HG02571 (cell line): ENCODE measurements around the gene PXMP4.

Experiments
- ATAC-seq: cut with Tn5 transposase; IDR thresholded peaks from one replicate; pipeline ENCODE4 v1.9.1; 2021; ENCODE audit warnings: mild to moderate bottlenecking, moderate library complexity; ENCODE audit not compliant: unreplicated experiment

Gene PXMP4

DNA sequence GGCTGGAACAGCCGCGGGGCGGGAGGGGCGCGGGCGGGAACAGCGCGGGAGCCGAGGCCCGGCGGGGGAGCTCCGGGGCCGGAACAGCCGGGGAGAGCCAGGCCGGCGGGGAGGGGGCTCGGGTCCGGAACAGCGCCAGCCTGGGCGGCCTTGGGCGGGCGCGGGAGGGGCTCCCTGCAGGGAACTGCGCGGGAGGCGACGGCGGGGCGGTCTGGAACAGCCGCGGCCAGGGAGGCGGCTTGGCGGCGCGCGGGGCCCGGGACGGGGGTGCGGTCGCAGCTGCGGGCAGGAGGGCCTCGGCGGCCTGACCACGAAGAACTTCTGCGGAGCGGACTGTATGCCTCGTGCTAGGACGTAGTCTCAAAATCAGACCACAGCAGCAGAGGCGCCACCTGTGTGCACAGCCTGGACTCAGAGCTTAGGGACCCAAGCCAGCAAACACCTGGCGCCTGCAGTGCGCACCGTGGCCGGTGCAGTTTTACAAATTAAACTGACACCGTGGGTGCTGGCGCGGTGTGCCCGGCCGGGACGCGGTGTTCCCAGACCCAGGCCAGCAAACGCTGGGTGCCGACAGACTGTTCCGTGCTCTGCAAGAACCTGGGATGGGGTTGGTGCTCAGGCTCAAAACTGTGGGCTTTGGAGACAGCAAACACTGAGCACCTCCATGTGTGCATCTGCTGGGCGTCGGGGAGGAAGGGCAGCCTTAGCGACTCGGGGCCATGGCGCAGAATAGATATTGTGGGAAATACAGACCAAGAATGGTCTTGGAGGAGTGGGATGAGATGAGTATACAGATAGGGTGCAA is 12.3 kb upstream of the PXMP4 start:
- peak; percentile 61 for ATAC-seq

DNA sequence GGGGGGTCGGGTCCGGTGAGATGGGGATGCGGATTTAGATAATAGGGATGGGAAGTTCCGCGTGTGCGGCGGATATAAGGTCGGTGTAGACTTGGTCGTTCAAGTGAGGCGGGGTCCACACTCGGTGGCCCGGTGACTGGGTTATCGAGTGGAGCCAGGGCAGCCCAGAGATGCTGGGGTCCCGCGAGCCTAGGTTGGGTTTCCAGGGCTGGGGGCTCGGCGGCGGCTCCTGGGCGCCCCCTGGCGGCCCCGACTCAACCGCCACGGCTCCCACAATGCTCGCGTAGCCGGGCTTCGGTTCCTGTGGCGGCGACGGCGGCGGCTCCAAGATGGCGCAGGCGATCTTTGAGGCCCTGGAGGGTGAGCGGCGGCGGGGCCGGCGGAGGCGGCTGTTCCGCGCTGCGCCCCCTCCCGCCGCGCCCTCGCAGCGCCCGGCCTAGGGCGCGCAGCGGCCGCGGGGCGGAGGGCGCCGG is 11.6 kb upstream of the PXMP4 start, which contains the start of gene ZNF341:
Gene ZNF341, plus strand, starts transcription at position 304 of the 473 bp plus-strand sequence. Its CDS starts 26 bp downstream, at position 330.
- ATAC-seq: peak; percentile 68

DNA sequence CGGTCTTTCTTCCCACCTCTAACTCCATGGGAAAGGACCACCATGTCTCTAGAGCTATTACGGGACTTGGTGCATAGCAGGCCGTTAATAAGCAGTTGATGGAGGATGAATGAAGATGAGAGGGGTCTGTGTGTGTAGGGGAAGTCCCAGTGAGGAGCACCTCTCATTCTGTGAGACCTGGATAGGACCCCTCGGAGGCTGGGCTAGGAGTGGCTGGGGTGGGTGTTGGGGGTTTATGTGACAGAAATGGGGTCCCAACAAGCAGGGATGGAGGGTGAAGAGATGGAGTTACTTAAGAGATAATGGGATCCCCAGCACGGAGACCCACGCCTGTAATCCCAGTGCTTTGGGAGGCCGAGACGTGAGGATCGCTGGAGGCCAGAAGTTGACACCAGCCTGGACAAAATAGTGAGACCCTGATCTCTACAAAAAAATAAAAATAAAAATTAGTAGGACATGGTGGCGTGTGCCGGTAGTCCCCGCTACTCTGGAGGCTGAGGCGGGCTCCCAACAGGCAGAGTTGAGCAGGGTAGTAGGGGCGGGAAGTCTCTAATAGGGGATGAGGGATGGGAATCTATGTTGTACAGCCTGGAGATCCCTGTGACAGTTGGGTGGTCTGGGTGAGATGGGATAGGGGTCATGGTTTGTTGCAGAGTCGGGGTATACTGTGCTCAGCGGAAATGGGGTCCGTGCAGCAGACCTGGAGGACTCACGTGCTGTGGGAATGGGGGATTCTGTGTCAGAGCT is 11.0 kb upstream of the PXMP4 start:
- ATAC-seq: no peak

DNA sequence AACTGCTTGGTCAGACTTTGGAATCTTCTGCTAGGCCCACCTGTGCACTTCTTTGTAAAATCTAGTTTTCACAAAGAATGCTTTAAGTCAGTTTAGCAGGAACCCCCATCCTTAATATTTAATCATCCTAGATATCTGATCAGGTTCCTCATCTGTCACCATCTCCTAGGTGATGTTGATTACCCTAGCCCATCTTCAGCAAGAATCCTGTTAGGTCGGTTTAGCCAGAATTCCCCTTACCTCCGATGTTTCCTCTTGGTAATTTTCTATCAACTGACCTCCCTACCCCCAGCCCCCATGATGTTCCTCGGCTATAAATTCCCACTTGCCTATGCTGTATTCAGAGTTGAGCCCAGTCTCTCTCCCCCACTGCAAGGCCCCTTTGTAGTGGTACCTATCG is 9.0 kb upstream of the PXMP4 start:
- ATAC-seq: no peak

DNA sequence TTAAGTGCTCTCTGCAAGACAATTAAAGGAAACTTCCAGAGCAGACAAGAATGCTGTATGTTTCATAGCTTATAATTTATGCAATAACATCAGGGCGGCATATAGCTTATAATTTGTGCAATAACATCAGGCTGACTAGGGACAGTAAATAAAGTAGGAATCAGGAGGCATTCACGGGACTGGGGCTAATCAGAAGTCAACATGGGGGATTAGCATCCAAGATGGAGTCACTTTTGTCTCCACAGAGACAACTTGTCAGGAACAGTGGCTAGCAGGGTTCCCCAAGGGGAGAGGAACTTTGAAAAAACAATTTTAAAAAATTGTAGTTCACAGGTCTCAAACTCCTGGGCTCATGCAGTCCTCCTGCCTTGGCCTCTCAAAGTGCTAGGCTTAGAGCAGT is 8.4 kb upstream of the PXMP4 start:
- ATAC-seq: no peak

DNA sequence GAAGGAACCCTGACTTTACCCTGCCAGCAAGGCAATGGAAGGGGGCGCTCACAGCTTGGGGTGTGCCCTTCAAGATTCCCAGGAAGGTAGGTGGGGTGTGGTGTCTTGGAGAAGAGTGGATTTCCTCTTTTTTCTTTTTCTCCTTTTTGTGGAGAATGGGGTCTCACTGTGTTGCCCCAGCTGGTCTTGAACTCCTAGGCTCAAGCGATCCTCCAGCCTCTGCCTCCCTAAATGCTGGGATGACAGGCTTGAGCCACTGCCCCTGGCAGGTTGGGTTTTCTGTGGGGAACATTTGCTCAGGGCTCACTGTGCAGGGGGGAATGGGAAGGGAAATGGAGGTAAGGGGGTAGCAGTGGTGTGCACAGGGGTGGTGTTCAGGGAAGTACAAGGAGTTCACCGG is 7.7 kb upstream of the PXMP4 start:
- ATAC-seq: no peak

DNA sequence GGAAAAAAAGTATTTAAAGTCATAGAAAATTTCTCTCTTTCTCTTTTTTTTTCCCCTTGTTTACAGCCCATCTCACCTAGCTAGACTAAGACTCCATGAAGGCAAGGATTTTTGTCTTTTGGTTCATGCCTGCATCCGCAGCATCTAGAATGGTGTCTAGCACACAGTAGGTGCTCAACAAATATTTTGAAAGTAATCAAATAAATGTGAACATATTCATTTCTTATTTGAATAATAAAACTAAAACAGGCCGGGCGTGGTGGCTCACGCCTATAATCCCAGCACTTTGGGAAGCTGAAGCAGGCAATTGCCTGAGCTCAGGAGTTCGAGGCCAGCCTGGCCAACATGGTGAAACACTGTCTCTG is 7.0 kb upstream of the PXMP4 start:
- no peak for ATAC-seq

DNA sequence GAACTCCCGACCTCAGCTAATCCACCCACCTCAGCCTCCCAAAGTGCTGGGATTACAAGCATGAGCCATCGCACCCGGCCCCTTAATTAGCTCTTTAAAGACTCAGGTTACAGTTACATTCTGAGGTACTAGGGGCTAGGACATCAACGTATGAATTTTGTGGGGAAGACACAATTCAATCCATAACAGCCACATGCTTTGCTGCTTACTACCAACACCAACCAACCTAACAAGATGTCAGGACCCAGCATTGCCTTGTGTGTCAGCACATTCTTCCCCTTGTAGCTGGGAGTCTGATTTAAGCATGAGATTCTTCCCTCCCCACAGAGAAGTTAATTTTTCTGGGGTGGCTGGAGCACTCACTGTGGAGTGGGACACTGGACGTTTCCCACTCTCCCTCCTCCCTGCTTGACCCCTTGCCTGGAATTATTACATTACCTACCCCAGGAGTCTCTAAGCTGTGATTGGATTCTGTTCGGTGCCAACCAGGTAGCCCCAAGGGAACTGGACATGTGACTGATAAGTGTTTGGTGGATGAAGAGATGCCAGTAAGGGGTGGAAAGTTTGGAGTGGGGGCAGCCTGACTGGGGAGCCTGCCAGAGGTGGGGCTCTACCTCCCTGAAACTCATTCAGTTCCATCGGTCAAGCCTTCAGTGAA is 5.6 kb upstream of the PXMP4 start:
- no peak for ATAC-seq

DNA sequence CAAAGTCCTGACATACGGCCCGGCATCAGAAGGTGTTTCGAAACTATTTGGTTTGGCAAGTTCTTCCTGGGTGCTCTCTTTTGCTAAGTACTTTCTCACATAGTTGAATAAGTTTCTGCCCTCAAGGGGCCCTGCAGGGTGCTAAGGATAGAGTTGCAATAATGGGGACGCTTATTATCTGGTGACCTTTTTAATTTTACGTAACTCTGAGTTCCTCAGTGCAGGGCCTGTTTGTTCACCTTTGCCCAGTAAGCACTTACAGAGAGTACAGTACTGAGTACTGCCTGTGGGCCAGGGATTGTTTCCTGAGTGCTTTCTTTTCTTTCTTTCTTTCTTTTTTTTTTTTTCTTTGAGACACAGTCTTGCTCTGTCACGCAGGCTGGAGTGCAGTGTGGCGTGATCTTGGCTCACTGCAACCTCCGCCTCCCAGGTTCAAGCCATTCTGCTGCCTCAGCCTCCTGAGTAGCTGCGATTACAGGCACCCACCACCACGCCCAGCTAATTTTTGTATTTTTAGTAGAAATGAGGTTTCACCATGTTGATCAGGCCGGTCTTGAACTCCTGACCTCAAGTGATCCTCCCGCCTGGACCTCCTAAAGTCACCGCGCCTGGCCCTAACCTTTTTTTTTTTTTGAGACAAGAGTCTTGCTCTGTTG is 4.5 kb upstream of the PXMP4 start:
- ATAC-seq: no peak

DNA sequence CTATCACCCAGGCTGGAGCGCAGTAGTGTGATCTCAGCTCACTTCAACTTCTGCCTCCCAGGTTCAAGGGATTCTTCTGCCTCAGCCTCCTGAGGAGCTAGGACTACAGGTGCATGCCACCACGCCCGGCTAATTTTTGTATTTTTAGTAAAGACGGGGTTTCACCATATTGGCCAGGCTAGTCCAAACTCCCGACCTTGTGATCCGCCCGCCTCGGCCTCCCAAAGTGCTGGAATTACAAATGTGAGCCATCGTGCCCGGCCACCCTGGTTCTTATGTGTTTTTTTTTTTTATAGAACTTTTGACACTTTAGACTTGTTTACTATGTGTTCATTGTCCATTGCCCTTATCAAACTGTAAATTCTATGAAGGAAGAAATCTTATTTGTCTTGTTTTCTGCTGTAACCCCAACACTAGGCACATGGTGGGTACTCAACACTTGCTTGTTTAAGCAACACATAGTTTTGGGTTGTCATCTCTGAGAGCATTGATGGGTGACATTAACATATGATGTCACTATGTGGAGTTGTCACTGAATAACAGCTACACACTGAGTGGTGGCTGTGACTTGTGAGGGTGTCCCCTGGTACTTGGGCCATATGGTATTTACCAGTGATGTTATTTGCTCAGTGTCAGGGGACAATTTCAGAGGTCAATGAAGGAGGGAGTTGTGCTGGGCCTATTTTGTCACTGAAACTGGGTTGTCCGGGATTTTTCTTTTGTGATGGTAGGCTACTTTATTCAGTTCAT is 1.5 kb upstream of the PXMP4 start:
- ATAC-seq: no peak

DNA sequence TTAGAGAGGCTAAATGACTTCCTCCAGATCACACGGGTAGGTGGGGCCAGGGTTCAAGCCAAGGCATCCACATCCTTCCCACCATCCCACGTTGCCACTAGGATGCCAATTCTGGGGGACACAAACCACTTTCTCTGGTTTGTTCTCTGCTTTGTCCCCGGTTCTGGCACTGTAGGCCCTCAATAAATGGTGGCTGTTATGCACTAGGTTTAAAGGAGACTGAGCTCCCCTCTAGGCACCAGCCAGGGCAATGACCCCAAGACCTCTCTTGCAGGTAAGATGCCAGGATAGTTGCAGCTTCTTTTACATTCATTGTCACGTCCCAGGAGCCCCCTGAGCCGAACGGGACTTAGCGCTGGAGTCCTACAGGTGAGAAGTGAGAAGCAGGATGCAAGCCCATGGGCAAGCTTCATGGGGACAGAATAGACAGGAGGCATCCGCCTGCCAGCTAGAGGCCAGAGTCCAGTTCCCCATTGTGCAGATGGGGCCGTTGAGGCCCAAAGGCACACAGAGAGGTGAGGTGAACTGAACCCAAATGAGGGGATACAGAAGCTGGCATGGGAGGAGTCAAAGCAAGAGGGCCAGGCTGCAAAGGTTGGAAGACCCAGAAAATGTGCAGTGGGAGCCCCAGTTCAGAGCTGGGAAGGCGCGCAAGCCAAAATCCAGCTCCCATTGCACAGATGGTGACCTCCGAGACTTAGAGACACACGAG is 677 bp downstream of the PXMP4 start:
- ATAC-seq: no peak

DNA sequence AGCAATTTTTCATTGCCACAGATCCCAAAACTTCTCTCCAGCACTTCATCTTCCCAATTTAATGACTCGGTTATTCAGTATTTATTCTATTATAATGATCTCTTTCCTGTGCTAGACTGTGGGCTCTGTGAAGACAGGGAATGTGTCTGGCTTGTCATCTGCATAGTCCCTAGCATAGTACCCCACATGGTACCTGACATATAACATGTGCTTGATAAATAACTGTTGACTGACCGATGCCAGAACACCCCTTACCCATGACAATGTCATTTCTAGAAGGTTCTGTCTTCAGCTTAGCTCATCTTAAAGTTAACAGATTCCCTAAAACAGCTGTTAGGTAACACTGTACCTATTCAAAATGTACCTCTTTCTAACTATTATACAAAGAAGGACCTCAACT is 3.6 kb downstream of the PXMP4 start:
- ATAC-seq: no peak

DNA sequence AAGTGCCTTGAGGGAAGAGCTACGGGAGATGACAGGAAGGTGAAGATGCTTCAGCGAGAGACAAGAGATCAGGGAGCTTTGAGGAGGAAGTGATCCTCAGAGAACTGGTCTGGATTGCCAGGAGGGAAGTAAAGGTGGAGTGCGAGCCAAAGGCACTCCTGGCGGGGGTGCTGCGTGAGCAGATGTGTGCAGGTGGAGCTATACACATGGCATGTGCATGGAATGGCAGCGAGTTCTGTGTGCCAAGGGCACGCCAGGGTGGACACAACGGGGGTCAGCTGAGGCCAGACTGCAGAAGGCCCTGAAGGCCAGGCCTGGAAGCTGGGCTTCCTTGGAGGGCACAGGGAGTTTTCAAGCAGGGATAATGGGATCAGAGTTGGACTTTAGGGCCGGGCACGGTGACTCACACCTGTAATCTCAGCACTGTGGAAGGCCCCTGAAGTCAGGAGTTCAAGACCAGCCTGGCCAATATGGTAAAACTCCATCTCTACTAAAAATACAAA is 6.2 kb downstream of the PXMP4 start:
- ATAC-seq: no peak

DNA sequence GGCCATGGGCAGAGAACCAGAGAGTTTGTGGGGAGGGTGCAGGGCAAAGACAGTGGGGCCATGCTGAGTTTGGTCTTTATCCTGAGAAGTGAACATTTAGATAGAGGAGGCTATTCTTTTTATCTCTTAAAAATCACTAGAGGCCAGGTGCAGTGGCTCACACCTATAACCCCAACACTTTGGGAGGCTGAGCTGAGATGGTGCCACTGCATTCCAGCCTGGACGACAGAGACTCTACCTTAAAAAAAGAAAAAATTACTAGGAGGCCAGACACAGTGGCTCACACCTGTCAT is 8.7 kb downstream of the PXMP4 start:
- ATAC-seq: no peak

DNA sequence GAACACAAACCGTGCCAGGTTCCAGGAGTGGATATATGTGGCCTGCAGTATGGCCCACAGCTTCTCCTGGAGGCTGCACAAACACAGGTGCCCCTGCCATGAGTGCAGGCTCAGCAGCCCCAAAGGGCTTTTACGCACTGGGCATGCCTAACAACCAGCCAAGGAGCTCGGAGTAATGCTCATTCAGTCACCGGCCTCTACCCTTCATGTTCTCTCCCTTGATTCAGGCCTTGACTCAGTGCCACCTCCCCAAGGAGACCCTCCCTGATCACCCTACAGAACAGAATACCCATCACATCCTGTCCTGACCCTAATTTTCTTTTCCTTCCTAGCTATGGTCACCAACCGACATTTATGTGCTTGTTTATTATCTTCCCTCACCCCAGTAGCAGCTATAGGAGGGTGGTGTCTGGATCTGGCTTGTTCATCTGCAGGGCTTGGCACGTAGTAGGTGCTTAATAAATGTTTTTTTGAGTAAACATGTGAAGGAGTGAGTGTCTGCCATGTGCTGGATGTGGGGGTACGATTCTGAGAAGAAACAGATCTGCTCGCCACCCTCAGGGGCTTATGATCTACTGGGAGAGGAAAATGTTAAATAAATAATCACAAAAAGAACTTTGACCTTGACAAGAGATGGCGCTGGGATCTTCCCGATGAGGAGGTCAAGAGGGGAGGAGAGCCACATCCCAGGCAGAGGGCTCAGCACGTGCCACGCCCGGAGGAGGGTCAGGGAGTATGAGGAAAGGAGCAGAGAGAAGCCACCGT is 9.2 kb downstream of the PXMP4 start:
- no peak for ATAC-seq

DNA sequence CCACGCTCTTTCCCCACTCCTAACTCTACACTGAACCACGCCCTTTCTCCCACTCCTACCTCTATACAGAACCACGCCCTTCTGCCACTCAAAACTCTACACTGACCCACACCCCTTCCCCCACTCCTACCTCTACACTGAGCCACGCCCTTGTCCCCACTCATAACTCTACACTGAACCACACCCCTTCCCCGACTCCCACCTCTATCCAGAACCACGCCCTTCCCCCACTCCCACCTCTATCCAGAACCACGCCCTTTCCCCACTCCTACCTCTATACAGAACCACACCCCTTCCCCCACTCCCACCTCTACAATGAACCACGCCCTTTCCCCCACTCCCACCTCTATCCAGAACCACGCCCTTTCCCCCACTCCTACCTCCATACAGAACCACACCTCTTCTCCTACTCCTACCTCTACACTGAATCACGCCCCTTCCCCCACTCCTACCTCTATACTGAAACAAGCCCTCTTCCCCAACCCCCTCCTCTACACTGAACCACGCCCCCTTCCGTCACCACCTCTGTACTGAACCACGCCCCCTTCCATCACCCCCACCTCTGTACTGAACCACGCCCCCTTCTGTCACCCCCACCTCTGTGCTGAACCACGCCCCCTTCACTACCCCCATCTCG is 10.1 kb downstream of the PXMP4 start:
- no peak for ATAC-seq

DNA sequence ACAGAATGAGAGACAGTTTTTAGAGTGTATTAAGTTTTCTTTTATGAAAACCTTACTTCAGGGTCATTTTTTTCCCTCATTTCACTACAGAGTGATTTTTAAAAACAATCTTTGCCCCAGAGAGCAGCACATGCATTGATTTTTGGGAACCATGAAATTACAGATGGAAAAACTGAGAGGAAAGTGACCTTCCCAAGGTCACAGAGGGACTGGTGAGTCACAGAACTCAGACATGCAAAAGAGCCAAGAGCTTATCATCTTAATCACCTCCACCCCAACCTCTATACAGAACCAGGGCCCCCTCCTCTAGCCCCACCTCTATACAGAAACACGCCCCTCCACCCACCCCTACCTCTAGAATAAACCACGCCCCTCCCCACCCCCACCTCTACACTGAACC is 10.7 kb downstream of the PXMP4 start:
- ATAC-seq: no peak

DNA sequence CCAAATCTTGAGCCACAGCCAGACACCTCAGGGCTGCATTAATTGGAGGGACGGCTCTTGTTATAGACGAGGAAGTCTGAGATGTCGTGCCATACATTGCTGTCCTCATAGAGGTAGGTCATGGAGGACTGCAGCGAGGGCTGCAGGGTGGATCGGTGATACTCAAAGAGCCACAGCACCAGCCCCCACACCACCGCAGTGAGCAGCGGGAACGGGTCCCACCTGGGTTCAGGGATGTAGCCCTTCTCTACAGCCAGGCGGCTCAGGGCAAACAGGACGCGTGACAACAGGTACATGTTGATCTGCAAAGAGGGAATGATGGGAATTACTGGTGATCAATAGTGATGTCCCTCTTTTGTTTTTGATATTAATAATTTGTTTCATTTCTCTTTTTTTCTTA is 12.4 kb downstream of the PXMP4 start:
- no peak for ATAC-seq
